HEK293 (cell line): Measurements from ENCODE around the gene TGM6.

Experiments used
- FEZF1 ChIP-seq: fragments of 450-650 bp; formaldehyde crosslinking; IDR thresholded peaks from 2 replicates; pipeline ENCODE4 v1.5.1; 2016; ENCODE audit warnings: missing biosample characterization, missing genetic modification characterization
- GLI2 ChIP-seq: fragments of 450-650 bp; formaldehyde crosslinking; IDR thresholded peaks from 2 replicates; pipeline ENCODE4; 2017; ENCODE audit warnings: missing biosample characterization, missing genetic modification characterization, low read depth, borderline replicate concordance
- GLIS2 ChIP-seq: fragments of 450-650 bp; formaldehyde crosslinking; IDR thresholded peaks from 2 replicates; pipeline ENCODE4 v1.5.1; 2016; ENCODE audit warnings: missing biosample characterization, missing genetic modification characterization
- HOXA7 ChIP-seq: sonication (generic); formaldehyde crosslinking; IDR thresholded peaks from 2 replicates; pipeline ENCODE4 v1.8.1; 2022; ENCODE audit warnings: missing genetic modification reagents, borderline replicate concordance
- KLF1 ChIP-seq: fragments of 450-650 bp; formaldehyde crosslinking; IDR thresholded peaks from 2 replicates; pipeline ENCODE4 v1.5.1; 2016; ENCODE audit warnings: missing biosample characterization, missing genetic modification characterization
- KLF7 ChIP-seq: fragments of 450-650 bp; formaldehyde crosslinking; IDR thresholded peaks from 2 replicates; pipeline ENCODE4 v1.5.1; 2016; ENCODE audit warnings: missing biosample characterization, missing genetic modification characterization, borderline replicate concordance
- MEIS1 ChIP-seq: sonication (generic); formaldehyde crosslinking; IDR thresholded peaks from 2 replicates; pipeline ENCODE4 v1.8.1; 2022; ENCODE audit warnings: missing genetic modification reagents, mild to moderate bottlenecking, borderline replicate concordance
- OVOL3 ChIP-seq: fragments of 450-650 bp; formaldehyde crosslinking; IDR thresholded peaks from 2 replicates; pipeline ENCODE4 v1.5.1; 2016; ENCODE audit warnings: missing biosample characterization, missing genetic modification characterization
- REST ChIP-seq: fragments of 450-650 bp; formaldehyde crosslinking; IDR thresholded peaks from 2 replicates; pipeline ENCODE4 v1.5.1; 2016; ENCODE audit warnings: missing biosample characterization, missing genetic modification characterization
- YY2 ChIP-seq: fragments of 450-650 bp; formaldehyde crosslinking; IDR thresholded peaks from 2 replicates; pipeline ENCODE4 v1.5.1; 2016; ENCODE audit warnings: missing biosample characterization, missing genetic modification characterization
- ZBTB21 ChIP-seq: fragments of 450-650 bp; formaldehyde crosslinking; IDR thresholded peaks from 2 replicates; pipeline ENCODE4 v1.5.1; 2017; ENCODE audit warnings: missing biosample characterization, missing genetic modification characterization
- ZBTB8A ChIP-seq: fragments of 450-650 bp; formaldehyde crosslinking; IDR thresholded peaks from 2 replicates; pipeline ENCODE4 v1.5.1; 2016; ENCODE audit warnings: missing biosample characterization, missing genetic modification characterization
- ZEB2 ChIP-seq: fragments of 450-650 bp; formaldehyde crosslinking; IDR thresholded peaks from 2 replicates; pipeline ENCODE4 v1.5.1; 2016; ENCODE audit warnings: missing biosample characterization, missing genetic modification characterization
- ZFP37 ChIP-seq: fragments of 450-650 bp; formaldehyde crosslinking; IDR thresholded peaks from 2 replicates; pipeline ENCODE4 v1.5.1; 2016; ENCODE audit warnings: missing biosample characterization, missing genetic modification characterization
- ZIC2 ChIP-seq: fragments of 450-650 bp; formaldehyde crosslinking; IDR thresholded peaks from 2 replicates; pipeline ENCODE4 v1.5.1; 2016; ENCODE audit warnings: missing biosample characterization, missing genetic modification characterization
- ZNF112 ChIP-seq: fragments of 450-650 bp; formaldehyde crosslinking; IDR thresholded peaks from 2 replicates; pipeline ENCODE4 v1.5.0; 2017; ENCODE audit warnings: missing biosample characterization, missing genetic modification characterization
- ZNF133 ChIP-seq: fragments of 450-650 bp; formaldehyde crosslinking; IDR thresholded peaks from 2 replicates; pipeline ENCODE4 v1.5.1; 2016; ENCODE audit warnings: missing biosample characterization, missing genetic modification characterization
- ZNF174 ChIP-seq: fragments of 450-650 bp; formaldehyde crosslinking; IDR thresholded peaks from 2 replicates; pipeline ENCODE4 v1.5.0; 2017; ENCODE audit warnings: missing biosample characterization, mild to moderate bottlenecking, missing genetic modification characterization
- ZNF223 ChIP-seq: fragments of 450-650 bp; formaldehyde crosslinking; IDR thresholded peaks from 2 replicates; pipeline ENCODE4 v1.5.1; 2016; ENCODE audit warnings: missing biosample characterization, missing genetic modification characterization
- ZNF292 ChIP-seq: fragments of 450-650 bp; formaldehyde crosslinking; IDR thresholded peaks from 2 replicates; pipeline ENCODE4 v1.5.1; 2016; ENCODE audit warnings: low read depth, missing biosample characterization, missing genetic modification characterization, borderline replicate concordance
- ZNF354C ChIP-seq: fragments of 450-650 bp; formaldehyde crosslinking; IDR thresholded peaks from 2 replicates; pipeline ENCODE4 v1.5.1; 2016; ENCODE audit warnings: missing biosample characterization, missing genetic modification characterization, low read depth, borderline replicate concordance
- ZNF37A ChIP-seq: fragments of 450-650 bp; IDR thresholded peaks from 2 replicates; pipeline ENCODE4 v1.5.1; 2018; ENCODE audit warnings: missing biosample characterization, missing genetic modification characterization
- ZNF488 ChIP-seq: fragments of 450-650 bp; formaldehyde crosslinking; IDR thresholded peaks from 2 replicates; pipeline ENCODE4 v1.5.1; 2016; ENCODE audit warnings: missing biosample characterization, missing genetic modification characterization
- ZNF548 ChIP-seq: fragments of 450-650 bp; formaldehyde crosslinking; IDR thresholded peaks from 2 replicates; pipeline ENCODE4 v1.5.1; 2016; ENCODE audit warnings: missing biosample characterization, missing genetic modification characterization
- ZNF692 ChIP-seq: fragments of 450-650 bp; formaldehyde crosslinking; IDR thresholded peaks from 2 replicates; pipeline ENCODE4 v1.5.1; 2016; ENCODE audit warnings: missing biosample characterization, missing genetic modification characterization
- ZNF776 ChIP-seq: fragments of 450-650 bp; formaldehyde crosslinking; IDR thresholded peaks from 2 replicates; pipeline ENCODE4 v1.5.0; 2017; ENCODE audit warnings: missing biosample characterization, missing genetic modification characterization, borderline replicate concordance
- TF ChIP-seq, protein P1 (sequence below): fragments of 450-650 bp; formaldehyde crosslinking; optimal IDR thresholded peaks from 2 replicates; pipeline ENCODE3; 2016; ENCODE audit warnings: missing biosample characterization, mild to moderate bottlenecking, missing genetic modification characterization
- TF ChIP-seq, protein P2 (sequence below): fragments of 450-650 bp; formaldehyde crosslinking; conservative IDR thresholded peaks from 2 replicates; pipeline ENCODE4 v1.5.1; 2016; ENCODE audit warnings: low read depth, missing biosample characterization, missing genetic modification characterization

The TGM6 gene

DNA sequence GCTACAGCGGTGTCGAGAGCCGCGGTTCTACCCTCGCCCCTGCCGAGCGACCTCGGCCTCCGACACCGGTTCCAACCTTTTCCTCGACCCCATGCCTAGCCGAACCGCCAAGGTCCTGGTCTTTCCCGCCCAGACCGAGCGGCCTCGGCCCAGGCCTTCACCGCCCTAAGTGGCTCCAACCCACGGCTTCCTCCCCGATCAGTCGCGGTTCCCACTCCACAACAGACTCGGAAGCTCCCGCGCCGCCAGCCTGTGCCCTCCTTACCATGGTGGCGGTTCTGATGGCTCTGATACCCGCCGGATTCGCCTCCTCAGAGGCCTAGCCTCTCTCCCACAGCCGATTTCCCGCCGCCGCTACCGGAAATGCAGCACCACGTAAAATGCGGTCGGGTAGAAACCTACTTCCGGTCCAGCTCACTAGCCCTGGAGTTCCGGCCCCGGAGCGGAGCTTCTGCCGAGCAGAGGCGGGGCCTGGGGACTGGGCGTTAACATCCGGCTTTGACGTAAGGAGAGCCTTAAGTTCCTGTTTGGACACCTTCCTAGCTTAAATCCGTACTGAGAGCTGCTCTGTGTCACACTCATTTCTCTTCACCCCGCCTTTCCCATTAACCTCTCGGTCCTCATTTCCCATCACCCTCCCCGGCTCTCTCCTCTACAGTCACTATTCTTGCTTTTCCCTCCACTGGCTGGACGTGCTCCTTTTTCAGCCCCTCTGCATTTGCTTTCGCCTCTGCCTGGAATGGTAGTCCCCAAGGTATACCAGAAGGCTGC lies 89.9 kb downstream of the TGM6 start, which contains the start of gene SNRPB (continued):
- TF ChIP-seq ZNF776 (tag by site-specific recombination) (no peak), FEZF1 (tag by site-specific recombination) (no peak; the same call in 1 of the 2 replicates), ZBTB21 (tag by site-specific recombination) (peak; percentile 81), YY2 (tag by site-specific recombination) (peak; percentile 78), ZEB2 (tag by site-specific recombination) (peak; percentile 87), OVOL3 (tag by site-specific recombination) (peak; percentile 88), GLIS2 (tag by site-specific recombination) (peak; percentile 53), ZNF133 (no peak), ZNF223 (tag by site-specific recombination) (0 out of 2 replicates have a peak, but pooled peaks have one; percentile 38), ZBTB8A (tag by site-specific recombination) (peak; percentile 70), GLI2 (tag by site-specific recombination) (no peak; the same call in 1 of the 2 replicates), ZIC2 (tag by site-specific recombination) (peak; percentile 26; the same call in 1 of the 2 replicates), ZNF488 (tag by site-specific recombination) (peak; percentile 74; the same call in 1 of the 2 replicates), ZNF292 (tag by site-specific recombination) (no peak), ZNF354C (tag by site-specific recombination) (no peak), KLF1 (tag by site-specific recombination) (peak; percentile 89), KLF7 (tag by site-specific recombination) (peak; percentile 73; the same call in 1 of the 2 replicates), ZNF37A (tag by site-specific recombination) (no peak), ZNF174 (tag by site-specific recombination) (no peak), ZFP37 (tag by site-specific recombination) (peak; percentile 98), ZNF692 (tag by site-specific recombination) (peak; percentile 89), ZNF112 (no peak), REST (tag by site-specific recombination) (no peak; the same call in none of the 2 replicates), HOXA7 (CRISPR knock-in tag) (no peak), ZNF548 (no peak), MEIS1 (CRISPR knock-in tag) (no peak)
- TF ChIP-seq, protein P1, sequence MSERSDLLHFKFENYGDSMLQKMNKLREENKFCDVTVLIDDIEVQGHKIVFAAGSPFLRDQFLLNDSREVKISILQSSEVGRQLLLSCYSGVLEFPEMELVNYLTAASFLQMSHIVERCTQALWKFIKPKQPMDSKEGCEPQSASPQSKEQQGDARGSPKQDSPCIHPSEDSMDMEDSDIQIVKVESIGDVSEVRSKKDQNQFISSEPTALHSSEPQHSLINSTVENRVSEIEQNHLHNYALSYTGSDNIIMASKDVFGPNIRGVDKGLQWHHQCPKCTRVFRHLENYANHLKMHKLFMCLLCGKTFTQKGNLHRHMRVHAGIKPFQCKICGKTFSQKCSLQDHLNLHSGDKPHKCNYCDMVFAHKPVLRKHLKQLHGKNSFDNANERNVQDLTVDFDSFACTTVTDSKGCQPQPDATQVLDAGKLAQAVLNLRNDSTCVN (tag by site-specific recombination): peak; percentile 41
- TF ChIP-seq, protein P2, sequence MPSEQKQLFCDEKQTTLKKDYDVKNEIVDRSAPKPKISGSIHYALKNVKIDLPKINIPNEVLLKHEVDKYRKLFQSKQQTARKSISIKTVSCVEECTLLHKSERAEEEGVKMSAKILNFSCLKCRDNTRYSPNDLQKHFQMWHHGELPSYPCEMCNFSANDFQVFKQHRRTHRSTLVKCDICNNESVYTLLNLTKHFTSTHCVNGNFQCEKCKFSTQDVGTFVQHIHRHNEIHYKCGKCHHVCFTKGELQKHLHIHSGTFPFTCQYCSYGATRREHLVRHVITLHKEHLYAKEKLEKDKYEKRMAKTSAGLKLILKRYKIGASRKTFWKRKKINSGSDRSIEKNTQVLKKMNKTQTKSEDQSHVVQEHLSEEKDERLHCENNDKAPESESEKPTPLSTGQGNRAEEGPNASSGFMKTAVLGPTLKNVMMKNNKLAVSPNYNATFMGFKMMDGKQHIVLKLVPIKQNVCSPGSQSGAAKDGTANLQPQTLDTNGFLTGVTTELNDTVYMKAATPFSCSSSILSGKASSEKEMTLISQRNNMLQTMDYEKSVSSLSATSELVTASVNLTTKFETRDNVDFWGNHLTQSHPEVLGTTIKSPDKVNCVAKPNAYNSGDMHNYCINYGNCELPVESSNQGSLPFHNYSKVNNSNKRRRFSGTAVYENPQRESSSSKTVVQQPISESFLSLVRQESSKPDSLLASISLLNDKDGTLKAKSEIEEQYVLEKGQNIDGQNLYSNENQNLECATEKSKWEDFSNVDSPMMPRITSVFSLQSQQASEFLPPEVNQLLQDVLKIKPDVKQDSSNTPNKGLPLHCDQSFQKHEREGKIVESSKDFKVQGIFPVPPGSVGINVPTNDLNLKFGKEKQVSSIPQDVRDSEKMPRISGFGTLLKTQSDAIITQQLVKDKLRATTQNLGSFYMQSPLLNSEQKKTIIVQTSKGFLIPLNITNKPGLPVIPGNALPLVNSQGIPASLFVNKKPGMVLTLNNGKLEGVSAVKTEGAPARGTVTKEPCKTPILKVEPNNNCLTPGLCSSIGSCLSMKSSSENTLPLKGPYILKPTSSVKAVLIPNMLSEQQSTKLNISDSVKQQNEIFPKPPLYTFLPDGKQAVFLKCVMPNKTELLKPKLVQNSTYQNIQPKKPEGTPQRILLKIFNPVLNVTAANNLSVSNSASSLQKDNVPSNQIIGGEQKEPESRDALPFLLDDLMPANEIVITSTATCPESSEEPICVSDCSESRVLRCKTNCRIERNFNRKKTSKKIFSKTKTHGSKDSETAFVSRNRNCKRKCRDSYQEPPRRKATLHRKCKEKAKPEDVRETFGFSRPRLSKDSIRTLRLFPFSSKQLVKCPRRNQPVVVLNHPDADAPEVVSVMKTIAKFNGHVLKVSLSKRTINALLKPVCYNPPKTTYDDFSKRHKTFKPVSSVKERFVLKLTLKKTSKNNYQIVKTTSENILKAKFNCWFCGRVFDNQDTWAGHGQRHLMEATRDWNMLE (tag by site-specific recombination): peak; percentile 92
